ENCODE results near the gene AMFR.

The AMFR gene

GRCh38 chr16:56347166-56347565, 78.2 kb downstream of the AMFR start:
- no peak for DNase-seq (ENCODE audit: low spot score)

GRCh38 chr16:56346131-56346890, 79.0 kb downstream of the AMFR start:
- DNase-seq (ENCODE audit: low spot score) = no peak

GRCh38 chr16:56345406-56346050, 79.8 kb downstream of the AMFR start:
- DNase-seq (ENCODE audit: low spot score) = no peak

GRCh38 chr16:56344518-56345405, 80.6 kb downstream of the AMFR start:
- no peak for DNase-seq (ENCODE audit: low spot score)

- no peak for DNase-seq (ENCODE audit: low spot score)
Measured at GRCh38 chr16:56343661-56344517, 81.5 kb downstream of the AMFR start.

GRCh38 chr16:56341656-56342399, 83.5 kb downstream of the AMFR start:
- DNase-seq (ENCODE audit: low spot score) = no peak

GRCh38 chr16:56340864-56341365, 84.4 kb downstream of the AMFR start:
- no peak for DNase-seq (ENCODE audit: low spot score)

GRCh38 chr16:56340416-56340815, 84.9 kb downstream of the AMFR start:
- no peak for DNase-seq (ENCODE audit: low spot score)

- DNase-seq (ENCODE audit: low spot score) = no peak
Measured at GRCh38 chr16:56339431-56340195, 85.7 kb downstream of the AMFR start.

- no peak for DNase-seq (ENCODE audit: low spot score)
Measured at GRCh38 chr16:56338566-56339318, 86.6 kb downstream of the AMFR start.

- no peak for DNase-seq (ENCODE audit: low spot score)
Measured at GRCh38 chr16:56337858-56338325, 87.5 kb downstream of the AMFR start.

- no peak for DNase-seq (ENCODE audit: low spot score)
Measured at GRCh38 chr16:56337131-56337857, 88.1 kb downstream of the AMFR start.

- DNase-seq (ENCODE audit: low spot score) = no peak
Measured at GRCh38 chr16:56336711-56337110, 88.6 kb downstream of the AMFR start.

- no peak for DNase-seq (ENCODE audit: low spot score)
Measured at GRCh38 chr16:56336071-56336688, 89.2 kb downstream of the AMFR start.

- no peak for DNase-seq (ENCODE audit: low spot score)
Measured at GRCh38 chr16:56334761-56335160, 90.6 kb downstream of the AMFR start.

GRCh38 chr16:56332464-56333079, 92.8 kb downstream of the AMFR start:
- peak; percentile 88 for DNase-seq (ENCODE audit: low spot score)

- DNase-seq (ENCODE audit: low spot score) = no peak
Measured at GRCh38 chr16:56331915-56332314, 93.4 kb downstream of the AMFR start.

GRCh38 chr16:56331399-56331798, 93.9 kb downstream of the AMFR start:
- DNase-seq (ENCODE audit: low spot score) = no peak
